ENCODE results near the gene NXT1. TPM values are rescaled to one million over a fixed set of nuclear protein-coding genes. Genes with fewer than 3 reads are reported as not detected.

Gene NXT1
- 10 to 100 TPM; 16.1 to 19.1 TPM for total RNA-seq

GRCh38 chr20:23350196-23350903 is at the start of gene NXT1:
Gene NXT1, plus strand, starts transcription at chr20:23350791. Its CDS starts 3,251 bp downstream, at chr20:23354042.
- H3K27ac ChIP-seq, result peak within 1 kb of the TSS; percentile 95
- peak within 1 kb of the TSS; percentile 93 to 99 for H3K4me3 ChIP-seq
- peak; percentile 99 for DNase-seq (ENCODE audit: low spot score)
- H3K9me3 ChIP-seq, result no peaks in the 10 kb centered on the region
- peaks cover 3% of the 10 kb centered on the region for H3K36me3 ChIP-seq
- H3K4me1 ChIP-seq, result peaks cover 0 to 29% of the 10 kb centered on the region in 2 donors
- no peak for TF ChIP-seq CTCF (IDR thresholded peaks at IDR 0.05)
- H3K27me3 ChIP-seq, result no peaks in the 10 kb centered on the region

GRCh38 chr20:23301436-23302050 is 49.0 kb upstream of the NXT1 start:
- no peaks in the 10 kb centered on the region for H3K27me3 ChIP-seq
- no peaks in the 10 kb centered on the region for H3K9me3 ChIP-seq
- H3K36me3 ChIP-seq, result no peaks in the 10 kb centered on the region
- no peak overlapping the region for H3K27ac ChIP-seq
- H3K4me1 ChIP-seq, result no peaks in the 10 kb centered on the region
- H3K4me3 ChIP-seq, result no peak overlapping the region
- no peak for TF ChIP-seq CTCF (IDR thresholded peaks at IDR 0.05)
- no peak for DNase-seq (ENCODE audit: low spot score)

- DNase-seq (ENCODE audit: low spot score), result no peak
- no peak overlapping the region for H3K27ac ChIP-seq
- TF ChIP-seq CTCF (IDR thresholded peaks at IDR 0.05), result no peak
- no peaks in the 10 kb centered on the region for H3K36me3 ChIP-seq
- H3K4me1 ChIP-seq, result no peaks in the 10 kb centered on the region
- no peak overlapping the region for H3K4me3 ChIP-seq
- no peaks in the 10 kb centered on the region for H3K9me3 ChIP-seq
- no peaks in the 10 kb centered on the region for H3K27me3 ChIP-seq
Observed at GRCh38 chr20:23302386-23302785, 48.2 kb upstream of the NXT1 start.

GRCh38 chr20:23302801-23303200 is 47.8 kb upstream of the NXT1 start:
- Histone ChIP-seq H3K4me3 (no peak overlapping the region), H3K27ac (no peak overlapping the region), H3K4me1 (no peaks in the 10 kb centered on the region), H3K27me3 (no peaks in the 10 kb centered on the region), H3K9me3 (no peaks in the 10 kb centered on the region), H3K36me3 (no peaks in the 10 kb centered on the region)
- no peak for DNase-seq (ENCODE audit: low spot score)
- no peak for TF ChIP-seq CTCF (IDR thresholded peaks at IDR 0.05)

GRCh38 chr20:23303325-23304102 is 47.1 kb upstream of the NXT1 start:
- TF ChIP-seq CTCF (IDR thresholded peaks at IDR 0.05), result no peak
- no peak for DNase-seq (ENCODE audit: low spot score)
- Histone ChIP-seq H3K4me3 (no peak overlapping the region), H3K27ac (no peak overlapping the region), H3K9me3 (no peaks in the 10 kb centered on the region), H3K36me3 (no peaks in the 10 kb centered on the region), H3K4me1 (no peaks in the 10 kb centered on the region), H3K27me3 (no peaks in the 10 kb centered on the region)
